ENCODE data around the gene MRGPRE. TPM values are rescaled to one million over a fixed set of nuclear protein-coding genes. Genes with fewer than 3 reads are reported as not detected.

MRGPRE gene
- total RNA-seq, 1 experiment from 2014 or later: not detected

- TF ChIP-seq EZH2phosphoT487 (IDR thresholded peaks at IDR 0.05; ENCODE audit: borderline replicate concordance, low read length) (no peak), CTCF (conservative IDR thresholded peaks at IDR 0.05; ENCODE audit: low read depth, low read length) (no peak), EZH2 (IDR thresholded peaks at IDR 0.05; ENCODE audit: low read length, unreplicated experiment) (no peak)
- Histone ChIP-seq H2AFZ (ENCODE audit: low read length) (no peak overlapping the region), H3K4me3 (ENCODE audit: low read length) (no peak overlapping the region), H3K9me3 (ENCODE audit: low read length) (no peaks in the 10 kb centered on the region), H3K9ac (ENCODE audit: low read length) (no peak overlapping the region), H3K4me1 (ENCODE audit: insufficient read depth, low read length) (no peaks in the 10 kb centered on the region), H3K9me2 (replicated peaks; ENCODE audit: low read length) (no peaks in the 10 kb centered on the region), H4K20me1 (ENCODE audit: low read length) (no peaks in the 10 kb centered on the region), H3F3A (ENCODE audit: low read length, unreplicated experiment) (no peaks in the 10 kb centered on the region), H3K27ac (ENCODE audit: low read length) (no peak overlapping the region), H3K36me3 (ENCODE audit: low read depth, low read length) (no peaks in the 10 kb centered on the region), H3K27me3 (ENCODE audit: low read length) (peaks cover 21% of the 10 kb centered on the region), H3K79me2 (ENCODE audit: low read length) (no peaks in the 10 kb centered on the region), H3K4me2 (ENCODE audit: low read length) (no peak overlapping the region)
- ChIA-PET POLR2A (ENCODE audit: unreplicated experiment) (no interaction called here), CTCF (interaction anchor here (0.6 to 0.7 kb wide), 2 partner anchors 96 to 188 kb away, joined by 3 to 4 read pairs; no protein-coding TSS in a partner anchor)
- DNase-seq (no peak), ATAC-seq (no peak)
- no TSS peak for BruUV-seq (replicated peaks)
- intact Hi-C loops (cut with micrococcal nuclease): no loop called here
These were observed 11.5 kb downstream of the MRGPRE start for GRCh38 chr11:3220521-3221407.

- no TSS peak for BruUV-seq (replicated peaks)
- ATAC-seq: no peak
- intact Hi-C loops (cut with micrococcal nuclease): no loop called here
These were observed 12.1 kb downstream of the MRGPRE start for GRCh38 chr11:3220101-3220500.

More at GRCh38 chr11:3220101-3220500, 12.1 kb downstream of the MRGPRE start:
- H3F3A ChIP-seq (ENCODE audit: low read length, unreplicated experiment): no peaks in the 10 kb centered on the region
- no peak overlapping the region for H3K4me3 ChIP-seq (ENCODE audit: low read length)
- CTCF ChIA-PET: no interaction called here
- no peak overlapping the region for H2AFZ ChIP-seq (ENCODE audit: low read length)
- no peak for DNase-seq
- no peaks in the 10 kb centered on the region for H3K9me2 ChIP-seq (replicated peaks; ENCODE audit: low read length)
- H3K36me3 ChIP-seq (ENCODE audit: low read depth, low read length): no peaks in the 10 kb centered on the region
- no peak overlapping the region for H3K27ac ChIP-seq (ENCODE audit: low read length)
- no peaks in the 10 kb centered on the region for H3K79me2 ChIP-seq (ENCODE audit: low read length)
- H3K9ac ChIP-seq (ENCODE audit: low read length): no peak overlapping the region
- peaks cover 28% of the 10 kb centered on the region for H3K27me3 ChIP-seq (ENCODE audit: low read length)
- H3K4me1 ChIP-seq (ENCODE audit: insufficient read depth, low read length): no peaks in the 10 kb centered on the region
- H3K4me2 ChIP-seq (ENCODE audit: low read length): no peak overlapping the region
- no peaks in the 10 kb centered on the region for H3K9me3 ChIP-seq (ENCODE audit: low read length)
- TF ChIP-seq CTCF (conservative IDR thresholded peaks at IDR 0.05; ENCODE audit: low read depth, low read length) (no peak), EZH2 (IDR thresholded peaks at IDR 0.05; ENCODE audit: low read length, unreplicated experiment) (no peak), EZH2phosphoT487 (IDR thresholded peaks at IDR 0.05; ENCODE audit: borderline replicate concordance, low read length) (no peak)
- POLR2A ChIA-PET (ENCODE audit: unreplicated experiment): no interaction called here
- no peaks in the 10 kb centered on the region for H4K20me1 ChIP-seq (ENCODE audit: low read length)
